ENCODE measurements around the gene ZNF619. TPM values are rescaled to one million over a fixed set of nuclear protein-coding genes. Genes with fewer than 3 reads are reported as not detected.

Gene ZNF619
- total and polyA plus RNA-seq, 2 of the 13 experiments (the other 11 are each of a cell fraction or from before 2014, with no cell fraction given): 0.83 to 5.2 TPM

GRCh38 chr3:40456940-40457823 is 19.7 kb upstream of the ZNF619 start, which contains the start of gene RPL14 (continued):
- TF ChIP-seq ZNF737 (CRISPR knock-in tag; IDR thresholded peaks at IDR 0.05; ENCODE audit: borderline replicate concordance) (no peak), ZBTB49 (CRISPR knock-in tag; IDR thresholded peaks at IDR 0.05; ENCODE audit: borderline replicate concordance) (no peak; the same call in 1 of the 2 replicates), ZNF746 (CRISPR knock-in tag; IDR thresholded peaks at IDR 0.05) (no peak; the same call in 1 of the 2 replicates), HMGXB3 (CRISPR knock-in tag; IDR thresholded peaks at IDR 0.05; ENCODE audit: borderline replicate concordance) (peak; percentile 56; the same call in 1 of the 2 replicates), PRPF4 (IDR thresholded peaks at IDR 0.05; ENCODE audit: low read depth, low read length, poor library complexity, severe bottlenecking) (no peak), KDM5B (CRISPR knock-in tag; IDR thresholded peaks at IDR 0.05; ENCODE audit: borderline replicate concordance) (peak; percentile 97), GATAD1 (CRISPR knock-in tag; IDR thresholded peaks at IDR 0.05) (peak; percentile 96), DRAP1 (CRISPR knock-in tag; IDR thresholded peaks at IDR 0.05) (peak; percentile 93), SETDB1 (CRISPR knock-in tag; IDR thresholded peaks at IDR 0.05; ENCODE audit: borderline replicate concordance) (no peak), TBP (CRISPR knock-in tag; IDR thresholded peaks at IDR 0.05) (no peak), ZFP91 (CRISPR knock-in tag; IDR thresholded peaks at IDR 0.05; ENCODE audit: borderline replicate concordance) (peak; percentile 89), USF2 (IDR thresholded peaks at IDR 0.05; ENCODE audit: low read depth, low read length) (no peak), USF2 (CRISPR knock-in tag; IDR thresholded peaks at IDR 0.05; ENCODE audit: borderline replicate concordance) (no peak), ZSCAN30 (CRISPR knock-in tag; IDR thresholded peaks at IDR 0.05) (peak; percentile 46; the same call in 1 of the 2 replicates)

Data from HepG2 (cell line).